ENCODE results near the gene UFSP1. TPM values are rescaled to one million over a fixed set of nuclear protein-coding genes. Genes with fewer than 3 reads are reported as not detected.

UFSP1 gene
- total RNA-seq, 6 experiments from 2014 or later: 3.2 to 3.6 (median 3.5) TPM

DNA sequence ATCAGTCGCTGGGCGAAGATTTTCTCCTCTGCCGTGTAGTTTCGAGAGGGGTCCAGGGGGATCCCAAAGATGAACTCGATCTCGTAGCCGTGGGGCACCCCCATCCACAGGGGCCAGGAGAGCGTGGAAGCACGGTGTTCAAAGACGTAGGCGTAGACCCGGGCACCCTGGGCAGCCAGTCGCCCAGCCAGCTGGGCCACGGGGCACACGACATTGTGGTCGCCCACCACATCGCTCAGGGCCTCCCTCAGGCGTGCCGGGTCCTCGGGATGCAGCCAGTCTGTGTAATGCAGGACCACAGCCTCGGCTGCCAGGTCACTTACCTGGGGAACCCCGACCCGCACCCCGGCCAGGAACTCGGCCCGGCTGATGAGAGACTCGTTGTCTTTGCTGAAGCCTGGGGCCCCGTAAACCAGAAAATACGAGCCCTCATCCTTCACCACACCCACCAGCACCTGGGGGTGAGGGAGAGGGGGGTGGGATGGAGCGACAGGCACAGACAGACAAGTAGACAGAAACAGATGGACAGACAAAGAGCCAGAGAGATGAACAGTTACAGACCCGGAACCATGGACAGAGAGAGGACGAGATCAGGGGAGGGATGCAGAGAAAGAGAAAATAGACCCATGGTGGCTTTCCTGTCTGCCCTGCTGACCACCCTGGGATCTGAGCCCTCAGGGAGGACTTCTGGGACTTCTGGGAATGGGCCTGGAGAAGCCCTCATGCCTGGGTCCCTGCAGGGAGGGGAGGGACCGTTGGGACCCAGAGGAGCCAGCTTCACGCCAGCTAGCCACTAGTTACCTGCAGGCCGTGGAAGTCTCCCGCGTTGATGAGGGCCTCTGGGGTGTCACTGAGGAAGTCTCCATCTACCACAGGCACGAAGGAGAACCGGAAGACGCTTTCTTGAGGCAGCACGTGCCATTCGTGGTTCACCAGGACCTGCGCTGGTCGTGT lies 3.1 kb upstream of the UFSP1 start:
- TF ChIP-seq, protein P1, sequence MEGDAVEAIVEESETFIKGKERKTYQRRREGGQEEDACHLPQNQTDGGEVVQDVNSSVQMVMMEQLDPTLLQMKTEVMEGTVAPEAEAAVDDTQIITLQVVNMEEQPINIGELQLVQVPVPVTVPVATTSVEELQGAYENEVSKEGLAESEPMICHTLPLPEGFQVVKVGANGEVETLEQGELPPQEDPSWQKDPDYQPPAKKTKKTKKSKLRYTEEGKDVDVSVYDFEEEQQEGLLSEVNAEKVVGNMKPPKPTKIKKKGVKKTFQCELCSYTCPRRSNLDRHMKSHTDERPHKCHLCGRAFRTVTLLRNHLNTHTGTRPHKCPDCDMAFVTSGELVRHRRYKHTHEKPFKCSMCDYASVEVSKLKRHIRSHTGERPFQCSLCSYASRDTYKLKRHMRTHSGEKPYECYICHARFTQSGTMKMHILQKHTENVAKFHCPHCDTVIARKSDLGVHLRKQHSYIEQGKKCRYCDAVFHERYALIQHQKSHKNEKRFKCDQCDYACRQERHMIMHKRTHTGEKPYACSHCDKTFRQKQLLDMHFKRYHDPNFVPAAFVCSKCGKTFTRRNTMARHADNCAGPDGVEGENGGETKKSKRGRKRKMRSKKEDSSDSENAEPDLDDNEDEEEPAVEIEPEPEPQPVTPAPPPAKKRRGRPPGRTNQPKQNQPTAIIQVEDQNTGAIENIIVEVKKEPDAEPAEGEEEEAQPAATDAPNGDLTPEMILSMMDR (IDR thresholded peaks at IDR 0.05): no peak
- Mint-ChIP-seq H3K9me3 (no peaks in the 10 kb centered on the region), H3K4me3 (no peak overlapping the region), H3K27ac (no peak overlapping the region), H3K36me3 (ENCODE audit: low read depth) (peaks cover 11% of the 10 kb centered on the region), H3K27me3 (ENCODE audit: insufficient read depth) (peaks cover 13% of the 10 kb centered on the region), H3K4me1 (ENCODE audit: low read depth) (peaks cover 35% of the 10 kb centered on the region)
- DNase-seq: no peak

DNA sequence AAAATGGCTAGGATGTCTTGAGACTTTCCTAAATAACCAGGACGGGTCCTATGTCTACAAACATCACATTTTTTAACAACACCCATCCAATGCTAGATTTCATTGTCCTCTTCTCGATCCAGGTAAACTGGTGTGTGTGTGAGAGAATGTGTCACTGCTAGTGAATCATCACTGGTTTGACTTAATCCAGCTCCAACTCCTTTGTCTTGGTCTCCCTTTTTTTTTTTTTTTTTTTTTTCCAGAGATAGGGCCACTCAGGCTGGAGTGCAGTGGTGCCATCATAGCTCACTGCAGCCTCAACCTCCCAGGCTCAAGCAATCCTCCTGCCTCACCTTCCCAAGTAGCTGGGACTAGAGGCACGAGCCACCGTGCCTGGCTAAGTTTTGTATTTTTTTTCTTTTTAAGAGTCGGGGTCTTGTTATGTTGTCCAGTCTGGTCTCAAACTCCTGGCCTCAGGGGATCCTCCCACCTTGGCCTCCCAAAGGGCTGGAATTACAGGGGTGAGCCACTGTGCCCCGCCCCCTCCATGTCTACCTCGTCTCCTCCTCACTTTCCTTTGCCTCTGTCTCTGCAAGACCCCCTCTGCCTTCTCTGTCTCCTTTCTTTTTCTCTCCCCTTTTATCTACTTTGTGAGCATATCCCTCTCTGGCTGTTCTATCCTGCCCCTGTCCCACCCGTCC lies 2.2 kb upstream of the UFSP1 start:
- DNase-seq: no peak
- peak overlapping the region; percentile 80 for H3K27ac Mint-ChIP-seq
- TF ChIP-seq, protein P1 (IDR thresholded peaks at IDR 0.05): no peak
- H3K9me3 Mint-ChIP-seq: no peaks in the 10 kb centered on the region
- peaks cover 20% of the 10 kb centered on the region for H3K36me3 Mint-ChIP-seq (ENCODE audit: low read depth)
- H3K27me3 Mint-ChIP-seq (ENCODE audit: insufficient read depth): peaks cover 10% of the 10 kb centered on the region
- peak overlapping the region; percentile 73 for H3K4me3 Mint-ChIP-seq
- H3K4me1 Mint-ChIP-seq (ENCODE audit: low read depth): peaks cover 40% of the 10 kb centered on the region

DNA sequence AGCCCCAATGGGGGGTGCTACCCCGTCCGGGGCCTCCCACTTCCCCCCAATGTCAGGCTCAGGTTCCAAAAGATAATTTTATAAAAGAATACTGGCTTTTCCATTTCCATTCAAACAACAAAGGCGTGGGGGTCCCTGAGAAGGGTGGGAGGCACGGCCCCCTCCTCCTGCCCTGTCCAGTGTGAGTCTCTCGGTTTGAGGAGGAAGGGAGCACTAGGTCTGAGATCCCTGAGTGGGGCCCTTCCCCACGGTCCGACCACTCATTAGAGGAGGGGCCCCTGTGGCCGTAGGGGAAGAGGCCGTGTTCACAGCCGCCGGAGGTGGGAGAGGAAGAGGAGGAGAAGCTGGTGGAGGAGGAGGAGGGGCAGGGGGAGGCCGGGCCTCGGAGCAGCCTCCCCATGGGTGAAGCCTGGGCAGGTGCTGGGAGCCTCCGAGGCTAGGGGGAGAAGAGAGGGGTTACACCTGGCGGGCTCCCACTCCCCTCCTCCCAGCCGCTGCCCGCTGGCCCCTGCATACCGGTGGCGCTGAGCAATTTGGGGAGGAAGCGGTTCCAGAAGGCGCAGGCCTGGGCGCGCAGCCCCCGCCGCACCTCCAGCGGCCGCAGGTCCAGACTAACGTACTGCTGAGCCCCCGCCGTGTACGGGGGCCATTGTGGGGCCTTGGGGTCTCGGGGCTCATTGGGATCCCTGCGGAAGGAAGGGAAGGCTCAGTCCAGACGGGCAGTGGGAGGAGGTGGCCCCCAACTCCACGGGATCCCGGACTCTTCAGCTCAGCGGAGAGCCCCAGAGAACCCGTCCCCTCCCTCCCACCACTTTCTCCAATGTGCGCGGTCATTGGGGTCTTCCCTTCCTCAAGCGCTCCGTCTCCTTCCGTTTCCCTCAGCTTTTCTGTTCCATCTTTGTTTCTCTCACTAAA lies 1.4 kb upstream of the UFSP1 start:
- H3K9me3 Mint-ChIP-seq: no peaks in the 10 kb centered on the region
- no peak for DNase-seq
- peaks cover 28% of the 10 kb centered on the region for H3K36me3 Mint-ChIP-seq (ENCODE audit: low read depth)
- H3K4me3 Mint-ChIP-seq: peak overlapping the region; percentile 80
- H3K4me1 Mint-ChIP-seq (ENCODE audit: low read depth): peaks cover 35% of the 10 kb centered on the region
- H3K27ac Mint-ChIP-seq: peak overlapping the region; percentile 83
- peaks cover 5% of the 10 kb centered on the region for H3K27me3 Mint-ChIP-seq (ENCODE audit: insufficient read depth)
- TF ChIP-seq, protein P1 (IDR thresholded peaks at IDR 0.05): no peak

DNA sequence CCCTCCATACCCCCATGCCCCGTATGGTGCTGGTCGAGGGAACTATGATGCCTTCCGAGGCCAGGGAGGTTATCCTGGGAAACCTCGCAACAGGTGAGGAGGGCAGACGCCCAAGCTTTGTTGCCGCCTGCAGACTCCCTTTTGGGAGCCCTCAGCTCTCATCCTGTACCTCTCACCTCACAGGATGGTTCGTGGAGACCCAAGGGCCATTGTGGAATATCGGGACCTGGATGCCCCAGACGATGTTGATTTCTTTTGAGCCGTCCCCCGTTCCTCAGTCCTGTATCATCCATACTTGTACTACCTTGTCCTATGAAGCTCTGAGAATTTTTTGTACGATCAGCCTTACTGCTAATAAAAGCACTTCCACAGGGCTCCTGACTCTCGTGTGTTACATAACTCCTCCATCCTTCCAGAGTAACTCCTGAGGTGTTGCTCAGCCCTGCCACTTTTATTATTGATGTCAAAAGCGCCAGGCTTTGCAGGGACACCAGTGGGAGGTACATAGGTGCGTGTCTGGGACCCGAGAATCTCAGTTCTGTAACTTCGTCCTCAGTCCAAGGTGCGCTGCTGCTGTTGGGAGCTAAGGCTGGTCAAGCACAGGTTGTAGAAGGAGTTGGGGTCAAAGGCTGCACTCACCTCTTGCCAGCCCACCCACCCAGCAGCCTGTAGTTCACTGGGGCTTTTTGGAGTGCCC lies 1.1 kb downstream of the UFSP1 start:
- Mint-ChIP-seq H3K4me1 (ENCODE audit: low read depth) (peaks cover 34% of the 10 kb centered on the region), H3K27me3 (ENCODE audit: insufficient read depth) (peaks cover 7% of the 10 kb centered on the region), H3K27ac (peak overlapping the region; percentile 61), H3K4me3 (peak overlapping the region; percentile 80), H3K9me3 (no peaks in the 10 kb centered on the region), H3K36me3 (ENCODE audit: low read depth) (peaks cover 48% of the 10 kb centered on the region)
- TF ChIP-seq, protein P1 (IDR thresholded peaks at IDR 0.05): no peak
- no peak for DNase-seq
